Psoas muscle (tissue), 8 donors: ENCODE results near the gene METRN. TPM values are rescaled to one million over a fixed set of nuclear protein-coding genes. Genes with fewer than 3 reads are reported as not detected.

ENCODE experiments used
- ATAC-seq, 4 donors: fragments of 200-7000 bp; cut with Tn5 transposase; one replicate each; pipeline ENCODE4 v1.9.1; 2020; ENCODE audit warnings: moderate library complexity in 3 of 4, mild to moderate bottlenecking in 2 of 4
- DNase-seq, 2 donors: peaks; one replicate each; pipeline ENCODE4 v3.0.0-alpha.2; 2020
- H3K27ac ChIP-seq: fragments of 200-600 bp; one replicate; pipeline ENCODE4 v1.8.0; 2022
- H3K27me3 ChIP-seq, 3 donors: fragments of 200-600 bp in 1 of 3; one replicate each; pipeline versions ENCODE4 v1.6.1 to v1.8.0; 2013 to 2022; ENCODE audit warnings: low read length in 2 of 3, mild to moderate bottlenecking in 2 of 3, moderate library complexity in 1 of 3; ENCODE audit not compliant: insufficient read depth in 3 of 3
- H3K36me3 ChIP-seq, 2 donors: fragments of 200-600 bp in 1 of 2; one replicate each; pipeline versions ENCODE4 v1.6.1 to v1.8.0; 2013 to 2022; ENCODE audit warnings: low read depth in 1 of 2, mild to moderate bottlenecking in 1 of 2, moderate library complexity in 1 of 2; ENCODE audit not compliant: insufficient read depth in 1 of 2
- H3K4me1 ChIP-seq: fragments of 200-600 bp; one replicate; pipeline ENCODE4 v1.8.0; 2022
- H3K4me3 ChIP-seq: fragments of 200-600 bp; one replicate; pipeline ENCODE4 v1.8.0; 2022; ENCODE audit warnings: mild to moderate bottlenecking
- H3K9me3 ChIP-seq: fragments of 200-600 bp; one replicate; pipeline ENCODE4 v1.8.0; 2022
- WGBS, 3 donors: extraction: QIAGEN DNeasy Blood & Tissue Kit; methylation state at CpG; one replicate each; pipeline versions ENCODE4 v1.1.6 to v1.1.7; 2013; 5-methylcytosine and 5-hydroxymethylcytosine counted together
- intact Hi-C, 2 donors: fragments of 100-400 bp; cut with DNase I; formaldehyde crosslinking; loops; one replicate each; pipeline versions ENCODE4 v1.11.0 to v1.14.2; 2022
- polyA plus RNA-seq, 3 donors: library from polyadenylated mRNA; stranded (reverse); fragments of 200-250 nt; gene quantifications; one replicate each; pipeline ENCODE4 v1.2.3, GENCODE V29; 2013
- total RNA-seq, 4 donors: library from RNA; stranded (reverse); fragmentation: NEBNext Ultra II Directional in 2 of 4; extraction: Animal tissue kit (Norgen Biotek cat#: 25700) in 2 of 4; gene quantifications; one replicate each; pipeline versions ENCODE4 v1.2.1 to v1.2.4, GENCODE V29; 2021 to 2023
- TF ChIP-seq, protein P1 (sequence below): fragments of 200-600 bp; IDR thresholded peaks from one replicate; pipeline ENCODE4 v1.8.0; 2022; ENCODE audit warnings: antibody characterized with exemption
- donor health status: healthy with polysubstance abuse.
- donor health status: DM: no; HTN: no; CAD: no; lungs with moderate emphysema.
- donor health status: Bipolar disorder and iron deficiency.
- donor health status: healthy.
- donor health status: DM: yes; HTN: yes; CAD: no.
- donor health status: DM: no; HTN: no; CAD: no.
- donor health status: DM: no; HTN: no; CAD: no.
- donor health status: DM: yes; HTN: yes; CAD: no.

The METRN gene
- total and polyA plus RNA-seq, 7 donors: 17.9 to 28.0 (median 22.8) TPM

DNA sequence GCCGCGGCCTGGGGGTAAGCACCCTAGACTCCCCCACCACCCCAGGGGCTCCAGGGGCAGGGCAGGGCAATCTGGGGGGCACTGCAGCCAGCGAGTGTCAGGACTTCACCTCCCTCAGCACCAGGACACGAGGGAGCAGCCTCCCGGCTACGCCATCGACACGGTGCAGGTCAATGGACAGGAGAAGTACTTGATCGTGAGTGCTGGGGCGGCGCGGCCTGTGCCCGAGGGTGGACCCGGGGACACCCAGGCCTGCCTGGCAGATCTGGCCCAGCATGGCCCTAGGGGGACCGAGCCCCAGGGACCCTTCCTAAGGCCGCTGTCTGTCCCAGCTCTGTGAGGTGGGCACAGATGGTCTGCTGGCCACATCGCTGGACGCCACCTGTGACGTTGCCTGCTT, 42.5 kb upstream of the METRN start:
- ATAC-seq: no peak
- no peaks in the 10 kb centered on the region for H3K27me3 ChIP-seq
- no peak overlapping the region for H3K4me3 ChIP-seq
- H3K9me3 ChIP-seq: no peaks in the 10 kb centered on the region
- no peak overlapping the region for H3K27ac ChIP-seq
- H3K36me3 ChIP-seq: peaks cover 4 to 46% of the 10 kb centered on the region in 2 donors
- H3K4me1 ChIP-seq: peaks cover 18% of the 10 kb centered on the region
- intact Hi-C loops: no loop called here
- TF ChIP-seq, protein P1, sequence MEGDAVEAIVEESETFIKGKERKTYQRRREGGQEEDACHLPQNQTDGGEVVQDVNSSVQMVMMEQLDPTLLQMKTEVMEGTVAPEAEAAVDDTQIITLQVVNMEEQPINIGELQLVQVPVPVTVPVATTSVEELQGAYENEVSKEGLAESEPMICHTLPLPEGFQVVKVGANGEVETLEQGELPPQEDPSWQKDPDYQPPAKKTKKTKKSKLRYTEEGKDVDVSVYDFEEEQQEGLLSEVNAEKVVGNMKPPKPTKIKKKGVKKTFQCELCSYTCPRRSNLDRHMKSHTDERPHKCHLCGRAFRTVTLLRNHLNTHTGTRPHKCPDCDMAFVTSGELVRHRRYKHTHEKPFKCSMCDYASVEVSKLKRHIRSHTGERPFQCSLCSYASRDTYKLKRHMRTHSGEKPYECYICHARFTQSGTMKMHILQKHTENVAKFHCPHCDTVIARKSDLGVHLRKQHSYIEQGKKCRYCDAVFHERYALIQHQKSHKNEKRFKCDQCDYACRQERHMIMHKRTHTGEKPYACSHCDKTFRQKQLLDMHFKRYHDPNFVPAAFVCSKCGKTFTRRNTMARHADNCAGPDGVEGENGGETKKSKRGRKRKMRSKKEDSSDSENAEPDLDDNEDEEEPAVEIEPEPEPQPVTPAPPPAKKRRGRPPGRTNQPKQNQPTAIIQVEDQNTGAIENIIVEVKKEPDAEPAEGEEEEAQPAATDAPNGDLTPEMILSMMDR: no peak
- no peak for DNase-seq
- WGBS, 3 donors: 89 to 91% (median 91%) methylated on average over 14 to 19 of the region's 19 CpGs

DNA sequence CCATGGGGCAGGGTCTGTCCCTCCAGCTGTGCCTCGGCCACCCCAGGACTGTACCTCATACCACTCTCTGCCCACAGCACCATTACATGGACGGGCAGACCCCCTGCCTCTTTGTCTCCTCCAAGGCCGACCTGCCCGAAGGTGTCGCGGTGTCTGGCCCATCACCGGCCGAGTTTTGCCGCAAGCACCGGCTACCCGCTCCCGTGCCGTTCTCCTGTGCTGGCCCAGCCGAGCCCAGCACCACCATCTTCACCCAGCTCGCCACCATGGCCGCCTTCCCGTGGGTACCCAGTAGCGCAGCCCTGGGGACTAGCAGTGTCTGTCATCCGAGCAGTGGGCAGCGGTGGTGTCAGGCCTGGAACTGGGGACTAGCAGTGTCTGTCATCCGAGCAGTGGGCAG, 42.1 kb upstream of the METRN start:
- DNase-seq (no peak), ATAC-seq (no peak)
- intact Hi-C loops: no loop called here
- Histone ChIP-seq H3K4me3 (no peak overlapping the region), H3K4me1 (peaks cover 16% of the 10 kb centered on the region), H3K9me3 (no peaks in the 10 kb centered on the region), H3K36me3 (peaks cover 4 to 46% of the 10 kb centered on the region in 2 donors), H3K27ac (no peak overlapping the region), H3K27me3 (no peaks in the 10 kb centered on the region)
- WGBS, 3 donors: 88 to 90% (median 90%) methylated on average over 21 of the region's 21 CpGs
- TF ChIP-seq, protein P1: no peak

DNA sequence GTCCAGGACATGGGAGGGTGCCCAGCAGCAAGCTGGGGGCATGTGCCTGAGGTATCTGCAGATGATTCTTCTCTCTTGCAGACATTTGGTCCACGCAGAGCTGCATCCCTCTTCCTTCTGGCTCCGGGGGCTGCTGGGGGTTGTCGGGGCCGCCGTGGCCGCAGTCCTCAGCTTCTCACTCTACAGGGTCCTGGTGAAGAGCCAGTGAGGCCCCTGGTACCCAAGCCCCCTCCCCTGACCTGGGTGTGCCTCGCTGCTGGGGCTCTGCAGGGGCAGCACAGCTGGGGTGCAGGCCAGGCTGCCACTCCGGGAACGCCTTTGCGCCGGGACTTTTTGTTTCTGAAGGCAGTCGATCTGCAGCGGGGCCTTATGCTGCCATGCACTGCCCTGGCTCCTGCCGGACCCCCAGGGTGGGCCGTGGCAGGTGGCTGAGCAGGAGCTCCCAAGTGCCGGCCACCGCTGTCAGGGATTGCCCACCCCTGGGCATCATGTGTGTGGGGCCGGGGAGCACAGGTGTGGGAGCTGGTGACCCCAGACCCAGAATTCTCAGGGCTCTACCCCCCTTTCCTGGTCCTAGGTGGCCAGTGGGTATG, 41.4 kb upstream of the METRN start:
- Histone ChIP-seq H3K4me1 (peaks cover 16% of the 10 kb centered on the region), H3K27me3 (no peaks in the 10 kb centered on the region), H3K27ac (no peak overlapping the region), H3K9me3 (no peaks in the 10 kb centered on the region), H3K36me3 (peaks cover 4 to 46% of the 10 kb centered on the region in 2 donors), H3K4me3 (no peak overlapping the region)
- DNase-seq: no peak
- intact Hi-C loops: no loop called here
- TF ChIP-seq, protein P1: no peak
- 88 to 92% (median 88%) methylated on average over 17 to 18 of the region's 18 CpGs for WGBS, 3 donors
- ATAC-seq: no peak

DNA sequence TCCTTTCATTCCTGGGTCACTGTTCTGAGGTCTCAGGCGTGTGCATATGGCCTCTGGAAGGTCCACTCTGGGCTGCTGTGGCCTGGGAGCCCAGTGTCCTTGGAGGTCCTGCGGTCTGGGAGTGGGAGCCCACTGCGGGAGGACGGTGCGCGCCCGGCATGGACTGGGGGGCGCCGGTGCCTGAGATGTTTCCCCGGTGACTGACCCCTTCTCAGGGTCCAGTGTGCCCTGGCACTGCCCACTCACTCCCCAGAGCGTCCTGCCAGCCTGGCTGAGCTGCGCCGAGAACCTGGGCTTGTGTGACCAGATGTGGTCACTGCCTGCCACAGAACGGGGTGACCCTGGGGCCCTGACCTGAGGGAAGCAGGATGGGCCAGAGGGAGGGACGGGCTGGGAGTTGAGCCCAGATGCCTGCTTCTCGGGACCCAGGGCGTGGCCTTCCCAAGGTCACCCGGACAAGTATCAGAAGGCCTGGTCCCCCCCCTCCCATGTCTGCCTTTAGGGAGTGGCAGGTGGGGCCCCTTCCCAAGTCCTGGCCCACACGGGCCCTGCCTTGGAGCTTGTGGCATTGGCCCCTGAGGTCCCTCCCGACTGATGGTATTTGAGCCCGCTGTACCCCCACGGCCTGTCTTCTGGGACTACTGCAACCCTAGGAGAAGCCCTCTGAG, 40.6 kb upstream of the METRN start:
- H3K27me3 ChIP-seq: no peaks in the 10 kb centered on the region
- TF ChIP-seq, protein P1: no peak
- H3K9me3 ChIP-seq: no peaks in the 10 kb centered on the region
- H3K36me3 ChIP-seq: peaks cover 4 to 44% of the 10 kb centered on the region in 2 donors
- peak in 1 of 4 donors; percentile 15 for ATAC-seq
- peaks cover 8% of the 10 kb centered on the region for H3K4me1 ChIP-seq
- H3K27ac ChIP-seq: no peak overlapping the region
- no peak for DNase-seq
- 66 to 75% (median 67%) methylated on average over 21 to 22 of the region's 22 CpGs for WGBS, 3 donors
- no peak overlapping the region for H3K4me3 ChIP-seq
- intact Hi-C loops: no loop called here
